Astrocyte (in vitro differentiated cells and primary cell): ENCODE data around the gene TRPC4.

Experiments
- EZH2 ChIP-seq: IDR thresholded peaks from 2 replicates; pipeline ENCODE4 v1.6.1; 2012; ENCODE audit warnings: mild to moderate bottlenecking, low read length, inconsistent platforms; ENCODE audit not compliant: insufficient read depth
- TF ChIP-seq, protein P1 (sequence below): IDR thresholded peaks from 2 replicates; pipeline ENCODE4 v1.5.1; 2011; ENCODE audit warnings: low read depth, mild to moderate bottlenecking, inconsistent platforms, low read length, moderate library complexity; ENCODE audit not compliant: insufficient read depth

DNA sequence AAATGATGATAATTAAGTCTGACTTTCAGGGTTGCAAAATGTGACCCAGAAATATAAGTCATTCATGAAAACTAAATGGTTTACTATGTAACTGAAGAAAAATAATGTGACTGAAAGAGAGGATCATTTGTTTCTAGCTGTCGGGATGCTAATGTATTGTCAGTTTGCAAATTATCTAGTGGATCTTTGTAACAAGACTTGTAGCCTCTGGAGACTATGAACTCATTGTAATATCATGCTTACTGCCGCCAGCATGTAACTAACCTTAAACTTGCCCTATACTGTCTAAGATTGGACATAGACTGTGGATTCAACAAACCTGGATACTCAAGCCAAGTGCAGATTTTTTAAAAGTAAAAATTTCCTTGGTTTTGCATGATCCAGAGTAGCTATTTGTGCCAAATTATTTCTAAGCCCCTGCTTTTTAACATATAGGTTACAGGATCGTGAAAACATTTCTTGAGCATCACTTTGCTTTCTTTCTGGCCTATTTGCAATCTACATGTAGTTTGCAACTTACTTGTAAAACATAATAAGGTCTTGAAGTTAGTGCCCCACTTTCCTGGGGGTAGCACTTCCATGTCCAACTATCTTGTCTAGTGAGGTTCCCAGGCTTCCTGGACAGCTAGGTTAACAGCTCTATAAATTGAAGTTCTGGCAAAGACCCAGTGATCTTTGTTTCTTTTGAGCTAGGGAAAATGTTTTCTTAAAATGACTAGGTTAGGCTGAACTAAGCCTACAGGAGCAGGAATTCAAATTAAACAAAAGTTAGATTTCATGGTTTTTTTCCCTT, 267.7 kb downstream of the TRPC4 start:
- TF ChIP-seq, protein P1, sequence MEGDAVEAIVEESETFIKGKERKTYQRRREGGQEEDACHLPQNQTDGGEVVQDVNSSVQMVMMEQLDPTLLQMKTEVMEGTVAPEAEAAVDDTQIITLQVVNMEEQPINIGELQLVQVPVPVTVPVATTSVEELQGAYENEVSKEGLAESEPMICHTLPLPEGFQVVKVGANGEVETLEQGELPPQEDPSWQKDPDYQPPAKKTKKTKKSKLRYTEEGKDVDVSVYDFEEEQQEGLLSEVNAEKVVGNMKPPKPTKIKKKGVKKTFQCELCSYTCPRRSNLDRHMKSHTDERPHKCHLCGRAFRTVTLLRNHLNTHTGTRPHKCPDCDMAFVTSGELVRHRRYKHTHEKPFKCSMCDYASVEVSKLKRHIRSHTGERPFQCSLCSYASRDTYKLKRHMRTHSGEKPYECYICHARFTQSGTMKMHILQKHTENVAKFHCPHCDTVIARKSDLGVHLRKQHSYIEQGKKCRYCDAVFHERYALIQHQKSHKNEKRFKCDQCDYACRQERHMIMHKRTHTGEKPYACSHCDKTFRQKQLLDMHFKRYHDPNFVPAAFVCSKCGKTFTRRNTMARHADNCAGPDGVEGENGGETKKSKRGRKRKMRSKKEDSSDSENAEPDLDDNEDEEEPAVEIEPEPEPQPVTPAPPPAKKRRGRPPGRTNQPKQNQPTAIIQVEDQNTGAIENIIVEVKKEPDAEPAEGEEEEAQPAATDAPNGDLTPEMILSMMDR, result no peak
- no peak for TF ChIP-seq EZH2
